GM12878 (cell line): ENCODE data around the gene DAPK3. TPM values are rescaled to one million over a fixed set of nuclear protein-coding genes. Genes with fewer than 3 reads are reported as not detected.

Experiments
- GATAD2B ChIP-seq: fragments of 450-650 bp; conservative IDR thresholded peaks from 2 replicates; pipeline ENCODE4 v1.6.1; 2017; ENCODE audit warnings: low read depth, mild to moderate bottlenecking, moderate library complexity
- HDAC6 ChIP-seq: fragments of 200-600 bp; sonication (generic); IDR thresholded peaks from one replicate; pipeline ENCODE4 v1.8.0; 2017; ENCODE audit warnings: antibody characterized with exemption; ENCODE audit not compliant: unreplicated experiment
- MEF2B ChIP-seq: fragments of 450-650 bp; IDR thresholded peaks from 2 replicates; pipeline ENCODE4 v1.6.1; 2018; ENCODE audit warnings: mild to moderate bottlenecking, moderate library complexity; ENCODE audit not compliant: partially characterized antibody, poor library complexity, severe bottlenecking
- PAX5 ChIP-seq: IDR thresholded peaks from 2 replicates; pipeline ENCODE4 v1.6.1; 2011; ENCODE audit warnings: low read depth, low read length, borderline replicate concordance
- RBBP5 ChIP-seq: fragments of 200-600 bp; sonication (generic); conservative IDR thresholded peaks from 2 replicates; pipeline ENCODE4 v1.6.1; 2016
- RELA ChIP-seq: fragments of 450-650 bp; IDR thresholded peaks from 2 replicates; pipeline ENCODE4 v1.8.0; 2014; ENCODE audit warnings: borderline replicate concordance; ENCODE audit not compliant: partially characterized antibody
- TCF12 ChIP-seq: IDR thresholded peaks from 2 replicates; pipeline ENCODE4 v1.6.1; 2011; ENCODE audit warnings: low read depth, mild to moderate bottlenecking, low read length
- ZBED1 ChIP-seq: IDR thresholded peaks from 2 replicates; pipeline ENCODE4 v1.6.1; 2016; ENCODE audit warnings: borderline replicate concordance
- ZNF622 ChIP-seq: fragments of 450-650 bp; IDR thresholded peaks from 2 replicates; pipeline ENCODE4 v1.6.1; 2017; ENCODE audit warnings: mild to moderate bottlenecking, inconsistent platforms
- polyA plus RNA-seq, 11 experiments: library from polyadenylated mRNA; depleted of rRNA in 4 of 11; unstranded in 6 of 11; stranded (reverse) in 5 of 11; fragments of >200 nt; fragmentation: Nextera tagmentation in 4 of 11; fragmentation: Illumina TruSeq in 1 of 11; extraction: Ambion mirVana in 4 of 11; extraction: Trizol in 1 of 11; gene quantifications; 1 replicate in 1 of 11; 2 replicates in 10 of 11; pipeline versions ENCODE4 v1.2.1 to v1.2.3, GENCODE V29; 2011 to 2016; ENCODE audit warnings: inconsistent platforms in 2 of 11, missing spikeins in 2 of 11, low read depth in 1 of 11
- total RNA-seq, 4 experiments: library from RNA; depleted of rRNA in 3 of 4; stranded (reverse); fragments of >200 nt in 3 of 4; fragmentation: Illumina TruSeq in 1 of 4; extraction: Trizol in 1 of 4; gene quantifications; 2 replicates each; pipeline versions ENCODE4 v1.2.1 to v1.2.3, GENCODE V29; 2013 to 2021
- TF ChIP-seq, protein P1 (sequence below): fragments of 450-650 bp; IDR thresholded peaks from 2 replicates; pipeline ENCODE4 v1.6.1; 2018; ENCODE audit warnings: mild to moderate bottlenecking, low read depth, moderate library complexity; ENCODE audit not compliant: partially characterized antibody
- TF ChIP-seq, protein P2 (sequence below): fragments of 150-350 bp; IDR thresholded peaks from 2 replicates; pipeline ENCODE4 v1.6.1; 2016; ENCODE audit warnings: low read depth, low read length
- TF ChIP-seq, protein P3 (sequence below): IDR thresholded peaks from 2 replicates; pipeline ENCODE4 v1.6.1; 2012; ENCODE audit warnings: mild to moderate bottlenecking, low read depth, low read length
- TF ChIP-seq, protein P4 (sequence below): fragments of 450-650 bp; formaldehyde crosslinking; IDR thresholded peaks from 2 replicates; pipeline ENCODE4 v1.4.0; 2020; ENCODE audit warnings: mild to moderate bottlenecking, moderate library complexity

The DAPK3 gene
- total and polyA plus RNA-seq, 10 of the 15 experiments (the other 5 are each of a cell fraction or from before 2014, with no cell fraction given), result 0.13 to 46.4 (median 24.8) TPM

GRCh38 chr19:4007021-4007835 is 36.3 kb upstream of the DAPK3 start, which contains the start of gene PIAS4 (continued):
- TF ChIP-seq, protein P1, sequence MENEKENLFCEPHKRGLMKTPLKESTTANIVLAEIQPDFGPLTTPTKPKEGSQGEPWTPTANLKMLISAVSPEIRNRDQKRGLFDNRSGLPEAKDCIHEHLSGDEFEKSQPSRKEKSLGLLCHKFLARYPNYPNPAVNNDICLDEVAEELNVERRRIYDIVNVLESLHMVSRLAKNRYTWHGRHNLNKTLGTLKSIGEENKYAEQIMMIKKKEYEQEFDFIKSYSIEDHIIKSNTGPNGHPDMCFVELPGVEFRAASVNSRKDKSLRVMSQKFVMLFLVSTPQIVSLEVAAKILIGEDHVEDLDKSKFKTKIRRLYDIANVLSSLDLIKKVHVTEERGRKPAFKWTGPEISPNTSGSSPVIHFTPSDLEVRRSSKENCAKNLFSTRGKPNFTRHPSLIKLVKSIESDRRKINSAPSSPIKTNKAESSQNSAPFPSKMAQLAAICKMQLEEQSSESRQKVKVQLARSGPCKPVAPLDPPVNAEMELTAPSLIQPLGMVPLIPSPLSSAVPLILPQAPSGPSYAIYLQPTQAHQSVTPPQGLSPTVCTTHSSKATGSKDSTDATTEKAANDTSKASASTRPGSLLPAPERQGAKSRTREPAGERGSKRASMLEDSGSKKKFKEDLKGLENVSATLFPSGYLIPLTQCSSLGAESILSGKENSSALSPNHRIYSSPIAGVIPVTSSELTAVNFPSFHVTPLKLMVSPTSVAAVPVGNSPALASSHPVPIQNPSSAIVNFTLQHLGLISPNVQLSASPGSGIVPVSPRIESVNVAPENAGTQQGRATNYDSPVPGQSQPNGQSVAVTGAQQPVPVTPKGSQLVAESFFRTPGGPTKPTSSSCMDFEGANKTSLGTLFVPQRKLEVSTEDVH, result no peak
- TF ChIP-seq ZNF622 (no peak), TCF12 (no peak), PAX5 (0 out of 2 replicates have a peak, but pooled peaks have one; percentile 6), GATAD2B (peak; percentile 89), RBBP5 (no peak), HDAC6 (no peak), ZBED1 (no peak), MEF2B (peak; percentile 62), RELA (peak; percentile 57)
- TF ChIP-seq, protein P2, sequence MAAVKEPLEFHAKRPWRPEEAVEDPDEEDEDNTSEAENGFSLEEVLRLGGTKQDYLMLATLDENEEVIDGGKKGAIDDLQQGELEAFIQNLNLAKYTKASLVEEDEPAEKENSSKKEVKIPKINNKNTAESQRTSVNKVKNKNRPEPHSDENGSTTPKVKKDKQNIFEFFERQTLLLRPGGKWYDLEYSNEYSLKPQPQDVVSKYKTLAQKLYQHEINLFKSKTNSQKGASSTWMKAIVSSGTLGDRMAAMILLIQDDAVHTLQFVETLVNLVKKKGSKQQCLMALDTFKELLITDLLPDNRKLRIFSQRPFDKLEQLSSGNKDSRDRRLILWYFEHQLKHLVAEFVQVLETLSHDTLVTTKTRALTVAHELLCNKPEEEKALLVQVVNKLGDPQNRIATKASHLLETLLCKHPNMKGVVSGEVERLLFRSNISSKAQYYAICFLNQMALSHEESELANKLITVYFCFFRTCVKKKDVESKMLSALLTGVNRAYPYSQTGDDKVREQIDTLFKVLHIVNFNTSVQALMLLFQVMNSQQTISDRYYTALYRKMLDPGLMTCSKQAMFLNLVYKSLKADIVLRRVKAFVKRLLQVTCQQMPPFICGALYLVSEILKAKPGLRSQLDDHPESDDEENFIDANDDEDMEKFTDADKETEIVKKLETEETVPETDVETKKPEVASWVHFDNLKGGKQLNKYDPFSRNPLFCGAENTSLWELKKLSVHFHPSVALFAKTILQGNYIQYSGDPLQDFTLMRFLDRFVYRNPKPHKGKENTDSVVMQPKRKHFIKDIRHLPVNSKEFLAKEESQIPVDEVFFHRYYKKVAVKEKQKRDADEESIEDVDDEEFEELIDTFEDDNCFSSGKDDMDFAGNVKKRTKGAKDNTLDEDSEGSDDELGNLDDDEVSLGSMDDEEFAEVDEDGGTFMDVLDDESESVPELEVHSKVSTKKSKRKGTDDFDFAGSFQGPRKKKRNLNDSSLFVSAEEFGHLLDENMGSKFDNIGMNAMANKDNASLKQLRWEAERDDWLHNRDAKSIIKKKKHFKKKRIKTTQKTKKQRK, result no peak
- TF ChIP-seq, protein P3, sequence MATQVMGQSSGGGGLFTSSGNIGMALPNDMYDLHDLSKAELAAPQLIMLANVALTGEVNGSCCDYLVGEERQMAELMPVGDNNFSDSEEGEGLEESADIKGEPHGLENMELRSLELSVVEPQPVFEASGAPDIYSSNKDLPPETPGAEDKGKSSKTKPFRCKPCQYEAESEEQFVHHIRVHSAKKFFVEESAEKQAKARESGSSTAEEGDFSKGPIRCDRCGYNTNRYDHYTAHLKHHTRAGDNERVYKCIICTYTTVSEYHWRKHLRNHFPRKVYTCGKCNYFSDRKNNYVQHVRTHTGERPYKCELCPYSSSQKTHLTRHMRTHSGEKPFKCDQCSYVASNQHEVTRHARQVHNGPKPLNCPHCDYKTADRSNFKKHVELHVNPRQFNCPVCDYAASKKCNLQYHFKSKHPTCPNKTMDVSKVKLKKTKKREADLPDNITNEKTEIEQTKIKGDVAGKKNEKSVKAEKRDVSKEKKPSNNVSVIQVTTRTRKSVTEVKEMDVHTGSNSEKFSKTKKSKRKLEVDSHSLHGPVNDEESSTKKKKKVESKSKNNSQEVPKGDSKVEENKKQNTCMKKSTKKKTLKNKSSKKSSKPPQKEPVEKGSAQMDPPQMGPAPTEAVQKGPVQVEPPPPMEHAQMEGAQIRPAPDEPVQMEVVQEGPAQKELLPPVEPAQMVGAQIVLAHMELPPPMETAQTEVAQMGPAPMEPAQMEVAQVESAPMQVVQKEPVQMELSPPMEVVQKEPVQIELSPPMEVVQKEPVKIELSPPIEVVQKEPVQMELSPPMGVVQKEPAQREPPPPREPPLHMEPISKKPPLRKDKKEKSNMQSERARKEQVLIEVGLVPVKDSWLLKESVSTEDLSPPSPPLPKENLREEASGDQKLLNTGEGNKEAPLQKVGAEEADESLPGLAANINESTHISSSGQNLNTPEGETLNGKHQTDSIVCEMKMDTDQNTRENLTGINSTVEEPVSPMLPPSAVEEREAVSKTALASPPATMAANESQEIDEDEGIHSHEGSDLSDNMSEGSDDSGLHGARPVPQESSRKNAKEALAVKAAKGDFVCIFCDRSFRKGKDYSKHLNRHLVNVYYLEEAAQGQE, result no peak
- TF ChIP-seq, protein P4, sequence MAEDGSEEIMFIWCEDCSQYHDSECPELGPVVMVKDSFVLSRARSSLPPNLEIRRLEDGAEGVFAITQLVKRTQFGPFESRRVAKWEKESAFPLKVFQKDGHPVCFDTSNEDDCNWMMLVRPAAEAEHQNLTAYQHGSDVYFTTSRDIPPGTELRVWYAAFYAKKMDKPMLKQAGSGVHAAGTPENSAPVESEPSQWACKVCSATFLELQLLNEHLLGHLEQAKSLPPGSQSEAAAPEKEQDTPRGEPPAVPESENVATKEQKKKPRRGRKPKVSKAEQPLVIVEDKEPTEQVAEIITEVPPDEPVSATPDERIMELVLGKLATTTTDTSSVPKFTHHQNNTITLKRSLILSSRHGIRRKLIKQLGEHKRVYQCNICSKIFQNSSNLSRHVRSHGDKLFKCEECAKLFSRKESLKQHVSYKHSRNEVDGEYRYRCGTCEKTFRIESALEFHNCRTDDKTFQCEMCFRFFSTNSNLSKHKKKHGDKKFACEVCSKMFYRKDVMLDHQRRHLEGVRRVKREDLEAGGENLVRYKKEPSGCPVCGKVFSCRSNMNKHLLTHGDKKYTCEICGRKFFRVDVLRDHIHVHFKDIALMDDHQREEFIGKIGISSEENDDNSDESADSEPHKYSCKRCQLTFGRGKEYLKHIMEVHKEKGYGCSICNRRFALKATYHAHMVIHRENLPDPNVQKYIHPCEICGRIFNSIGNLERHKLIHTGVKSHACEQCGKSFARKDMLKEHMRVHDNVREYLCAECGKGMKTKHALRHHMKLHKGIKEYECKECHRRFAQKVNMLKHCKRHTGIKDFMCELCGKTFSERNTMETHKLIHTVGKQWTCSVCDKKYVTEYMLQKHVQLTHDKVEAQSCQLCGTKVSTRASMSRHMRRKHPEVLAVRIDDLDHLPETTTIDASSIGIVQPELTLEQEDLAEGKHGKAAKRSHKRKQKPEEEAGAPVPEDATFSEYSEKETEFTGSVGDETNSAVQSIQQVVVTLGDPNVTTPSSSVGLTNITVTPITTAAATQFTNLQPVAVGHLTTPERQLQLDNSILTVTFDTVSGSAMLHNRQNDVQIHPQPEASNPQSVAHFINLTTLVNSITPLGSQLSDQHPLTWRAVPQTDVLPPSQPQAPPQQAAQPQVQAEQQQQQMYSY (CRISPR knock-in tag), result peak; percentile 85
